ENCODE results near the gene HLCS. TPM values are rescaled to one million over a fixed set of nuclear protein-coding genes. Genes with fewer than 3 reads are reported as not detected.

Gene HLCS
- total RNA-seq, 1 donor from 2014 or later = 14.8 TPM

DNA sequence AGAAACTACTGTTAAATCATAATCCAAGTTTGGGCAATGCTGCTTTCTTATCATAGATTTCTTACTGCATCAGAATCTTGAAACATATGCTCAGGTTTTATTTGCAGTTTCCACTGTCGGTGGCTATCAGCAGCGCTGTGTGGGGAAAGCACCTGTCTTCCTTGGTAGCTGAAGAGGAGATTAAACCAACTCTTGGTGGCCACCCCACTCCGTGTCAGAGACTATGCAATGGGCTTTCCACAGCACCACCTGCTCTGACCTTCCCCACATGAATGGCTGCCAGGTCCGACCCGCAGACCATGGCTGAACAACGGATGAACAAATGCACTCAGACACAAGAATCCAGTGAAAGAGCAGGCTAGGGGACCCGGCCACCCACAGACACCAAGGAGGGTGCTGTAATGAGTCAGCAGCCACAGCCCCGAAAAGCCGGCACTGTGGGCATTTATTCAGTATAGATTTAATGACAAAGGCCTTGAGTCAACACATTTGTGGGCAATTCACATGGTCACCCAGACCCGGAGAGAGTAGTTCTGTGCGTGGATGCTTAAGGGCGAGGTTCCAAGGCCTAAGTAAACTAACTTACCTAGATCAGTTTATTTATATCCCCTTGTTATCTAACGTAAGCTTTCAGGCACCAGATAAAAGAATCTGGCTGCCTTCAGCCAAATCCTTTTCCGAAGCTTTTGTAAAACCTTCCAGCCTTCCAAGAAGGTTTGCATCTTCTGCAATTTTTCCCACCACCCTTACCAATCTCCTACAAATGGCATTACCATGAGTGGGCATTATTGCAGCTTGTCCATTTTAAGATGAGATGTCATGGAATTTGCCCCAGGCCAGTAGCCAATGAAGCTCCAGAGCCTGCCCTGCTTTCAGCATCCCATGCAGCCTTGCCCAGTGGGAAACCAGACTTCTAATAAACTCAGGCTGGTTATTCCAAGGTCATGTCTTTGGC, 82.7 kb downstream of the HLCS start:
- Mint-ChIP-seq H3K9me3 (peaks cover 4% of the 10 kb centered on the region), H3K27me3 (no peaks in the 10 kb centered on the region), H3K4me1 (ENCODE audit: unreplicated experiment) (peaks cover 15% of the 10 kb centered on the region), H3K27ac (no peak overlapping the region), H3K36me3 (peaks cover 11% of the 10 kb centered on the region), H3K4me3 (no peak overlapping the region)
- DNase-seq (ENCODE audit: extremely low spot score, unreplicated experiment) = no peak
- TF ChIP-seq, protein P1, sequence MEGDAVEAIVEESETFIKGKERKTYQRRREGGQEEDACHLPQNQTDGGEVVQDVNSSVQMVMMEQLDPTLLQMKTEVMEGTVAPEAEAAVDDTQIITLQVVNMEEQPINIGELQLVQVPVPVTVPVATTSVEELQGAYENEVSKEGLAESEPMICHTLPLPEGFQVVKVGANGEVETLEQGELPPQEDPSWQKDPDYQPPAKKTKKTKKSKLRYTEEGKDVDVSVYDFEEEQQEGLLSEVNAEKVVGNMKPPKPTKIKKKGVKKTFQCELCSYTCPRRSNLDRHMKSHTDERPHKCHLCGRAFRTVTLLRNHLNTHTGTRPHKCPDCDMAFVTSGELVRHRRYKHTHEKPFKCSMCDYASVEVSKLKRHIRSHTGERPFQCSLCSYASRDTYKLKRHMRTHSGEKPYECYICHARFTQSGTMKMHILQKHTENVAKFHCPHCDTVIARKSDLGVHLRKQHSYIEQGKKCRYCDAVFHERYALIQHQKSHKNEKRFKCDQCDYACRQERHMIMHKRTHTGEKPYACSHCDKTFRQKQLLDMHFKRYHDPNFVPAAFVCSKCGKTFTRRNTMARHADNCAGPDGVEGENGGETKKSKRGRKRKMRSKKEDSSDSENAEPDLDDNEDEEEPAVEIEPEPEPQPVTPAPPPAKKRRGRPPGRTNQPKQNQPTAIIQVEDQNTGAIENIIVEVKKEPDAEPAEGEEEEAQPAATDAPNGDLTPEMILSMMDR (conservative IDR thresholded peaks at IDR 0.05) = no peak

DNA sequence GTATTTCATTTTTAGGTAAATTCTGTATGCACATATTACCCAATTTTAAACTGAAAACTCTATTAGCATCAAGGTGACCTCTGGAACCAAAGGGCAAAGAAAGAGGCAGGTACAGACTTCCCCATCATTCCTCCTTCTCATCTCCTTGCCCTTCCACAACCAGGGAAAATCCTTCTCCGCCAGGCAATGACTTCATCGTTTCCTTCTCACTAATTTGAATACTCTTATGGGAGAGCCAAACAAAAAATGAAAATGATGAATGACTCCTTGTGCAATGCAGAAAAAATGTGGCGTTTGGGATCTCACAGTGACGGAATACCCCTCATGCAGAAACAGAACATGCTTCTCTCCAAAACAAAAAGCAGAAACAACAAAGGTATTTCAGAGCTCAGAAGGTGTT, 83.7 kb downstream of the HLCS start:
- no peak overlapping the region for H3K4me3 Mint-ChIP-seq
- H3K36me3 Mint-ChIP-seq = peaks cover 20% of the 10 kb centered on the region
- H3K4me1 Mint-ChIP-seq (ENCODE audit: unreplicated experiment) = peaks cover 6% of the 10 kb centered on the region
- no peaks in the 10 kb centered on the region for H3K27me3 Mint-ChIP-seq
- TF ChIP-seq, protein P1 (conservative IDR thresholded peaks at IDR 0.05) = no peak
- H3K9me3 Mint-ChIP-seq = peaks cover 9% of the 10 kb centered on the region
- no peak for DNase-seq (ENCODE audit: extremely low spot score, unreplicated experiment)
- H3K27ac Mint-ChIP-seq = no peak overlapping the region

DNA sequence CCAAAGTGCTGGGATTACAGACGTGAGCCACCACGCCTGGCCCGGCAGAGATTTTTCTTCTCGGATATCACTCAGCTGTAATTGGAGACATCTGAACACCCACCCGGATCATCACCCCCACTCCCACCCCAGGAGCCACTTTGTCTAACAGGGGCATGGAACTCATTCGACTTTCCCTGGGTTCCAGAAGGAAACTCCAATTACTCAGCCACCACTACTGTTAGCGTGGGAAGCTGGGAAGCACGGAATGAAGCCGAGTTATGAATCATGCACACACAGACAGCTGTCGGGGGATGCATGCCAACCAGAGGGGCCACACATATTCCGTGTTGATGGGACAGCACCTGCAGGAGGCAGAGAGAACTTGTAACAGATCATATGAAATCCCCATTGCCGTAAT, 85.2 kb downstream of the HLCS start:
- Mint-ChIP-seq H3K27ac (no peak overlapping the region), H3K4me1 (ENCODE audit: unreplicated experiment) (peaks cover 4% of the 10 kb centered on the region), H3K27me3 (no peaks in the 10 kb centered on the region), H3K9me3 (peaks cover 9% of the 10 kb centered on the region), H3K4me3 (no peak overlapping the region), H3K36me3 (peaks cover 20% of the 10 kb centered on the region)
- no peak for DNase-seq (ENCODE audit: extremely low spot score, unreplicated experiment)
- TF ChIP-seq, protein P1 (conservative IDR thresholded peaks at IDR 0.05) = no peak

DNA sequence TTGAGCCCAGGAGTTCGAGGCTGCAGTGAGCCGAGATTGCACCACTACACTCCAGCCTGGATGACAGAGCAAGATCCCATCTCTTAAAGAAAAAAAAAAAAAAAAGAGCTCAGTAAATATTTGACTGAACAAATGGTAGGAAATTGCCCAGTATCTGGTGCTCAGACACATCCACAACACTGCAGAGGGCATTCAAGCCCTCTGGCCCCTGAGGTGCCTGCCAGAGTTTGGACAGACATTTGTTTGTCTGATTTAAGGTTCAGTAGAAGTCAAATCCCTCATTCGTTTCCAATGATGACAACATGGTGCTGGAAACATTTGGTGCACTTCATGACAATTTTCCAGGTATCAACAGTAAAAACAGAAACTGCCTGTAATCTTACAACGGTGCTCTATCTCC, 86.6 kb downstream of the HLCS start:
- Mint-ChIP-seq H3K4me1 (ENCODE audit: unreplicated experiment) (peaks cover 4% of the 10 kb centered on the region), H3K4me3 (no peak overlapping the region), H3K36me3 (peaks cover 17% of the 10 kb centered on the region), H3K9me3 (peaks cover 9% of the 10 kb centered on the region), H3K27me3 (no peaks in the 10 kb centered on the region), H3K27ac (no peak overlapping the region)
- DNase-seq (ENCODE audit: extremely low spot score, unreplicated experiment) = no peak
- TF ChIP-seq, protein P1 (conservative IDR thresholded peaks at IDR 0.05) = no peak

DNA sequence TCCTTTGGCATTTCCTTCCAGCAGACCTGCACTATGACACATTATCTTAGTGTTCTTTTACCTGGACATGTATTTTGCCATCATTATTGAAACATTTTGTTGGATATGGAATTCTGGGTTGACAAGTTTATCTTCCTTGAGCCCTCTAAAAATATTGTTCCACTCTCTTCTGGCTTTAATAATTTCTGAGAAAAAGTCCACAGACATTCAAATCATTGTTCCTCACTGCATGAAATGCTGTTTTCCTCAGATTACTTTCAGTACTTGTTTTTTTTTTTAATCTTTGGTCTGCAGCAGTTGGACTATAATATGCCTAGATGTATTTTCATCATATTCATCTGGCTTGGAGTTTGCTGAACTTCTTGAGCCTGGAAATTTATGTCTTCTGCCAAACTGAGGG, 88.7 kb downstream of the HLCS start:
- Mint-ChIP-seq H3K27me3 (no peaks in the 10 kb centered on the region), H3K9me3 (peaks cover 6% of the 10 kb centered on the region), H3K4me3 (no peak overlapping the region), H3K27ac (no peak overlapping the region), H3K36me3 (peaks cover 9% of the 10 kb centered on the region), H3K4me1 (ENCODE audit: unreplicated experiment) (peaks cover 4% of the 10 kb centered on the region)
- TF ChIP-seq, protein P1 (conservative IDR thresholded peaks at IDR 0.05) = no peak
- no peak for DNase-seq (ENCODE audit: extremely low spot score, unreplicated experiment)

Measured in type B pancreatic cell (in vitro differentiated cells).